K562 (cell line): ENCODE results near the gene PTPRC. TPM values are rescaled to one million over a fixed set of nuclear protein-coding genes. Genes with fewer than 3 reads are reported as not detected.
A peak's percentile ranks its signal among the peaks of the same experiment; 100 is the strongest.

Experiments used
- ARID3A ChIP-seq: IDR thresholded peaks from 2 replicates; pipeline ENCODE4 v1.6.1; 2012; ENCODE audit warnings: low read depth, low read length, improper control_type of control experiment, borderline replicate concordance
- ATF1 ChIP-seq, 2 experiments: fragments of 450-650 bp in 1 of 2; IDR thresholded peaks; 2 replicates each; pipeline ENCODE4 v1.6.1; 2016; ENCODE audit warnings: missing compliant biosample characterization in 1 of 2, missing genetic modification characterization in 1 of 2
- BACH1 ChIP-seq: fragments of 200-800 bp; sonication (Bioruptor generic); IDR thresholded peaks from 2 replicates; pipeline ENCODE4 v1.6.1; 2016; ENCODE audit warnings: missing genetic modification characterization, missing compliant biosample characterization
- BHLHE40 ChIP-seq: IDR thresholded peaks from 2 replicates; pipeline ENCODE4 v1.6.1; 2011; ENCODE audit warnings: low read length, improper control_type of control experiment
- ESRRA ChIP-seq: fragments of 450-650 bp; IDR thresholded peaks from 2 replicates; pipeline ENCODE4 v1.6.1; 2014; ENCODE audit warnings: low read depth, mild to moderate bottlenecking, moderate library complexity, borderline replicate concordance
- FOXP1 ChIP-seq: sonication (generic); formaldehyde crosslinking; IDR thresholded peaks from 2 replicates; pipeline ENCODE4 v1.8.0; 2022; ENCODE audit warnings: mild to moderate bottlenecking, missing genetic modification reagents
- HINFP ChIP-seq: fragments of 450-650 bp; conservative IDR thresholded peaks from 2 replicates; pipeline ENCODE4 v1.6.1; 2016; ENCODE audit warnings: missing genetic modification characterization, low read depth, mild to moderate bottlenecking, control low read depth, missing compliant biosample characterization
- HNRNPL ChIP-seq: fragments of 200-400 bp; formaldehyde crosslinking; IDR thresholded peaks from 2 replicates; pipeline ENCODE4 v1.6.1; 2017; ENCODE audit warnings: low read depth, mild to moderate bottlenecking, low read length
- KLF16 ChIP-seq: IDR thresholded peaks from 2 replicates; pipeline ENCODE4 v1.6.1; 2016; ENCODE audit warnings: antibody characterized with exemption
- MCM7 ChIP-seq, 2 experiments: fragments of 450-650 bp; IDR thresholded peaks; 2 replicates each; pipeline ENCODE4 v1.6.1; 2016 to 2018
- MEIS2 ChIP-seq: fragments of 450-650 bp; IDR thresholded peaks from 2 replicates; pipeline ENCODE4 v1.6.1; 2014; ENCODE audit warnings: mild to moderate bottlenecking; ENCODE audit not compliant: partially characterized antibody
- MLLT1 ChIP-seq, 2 experiments: fragments of 450-650 bp; IDR thresholded peaks; 2 replicates each; pipeline ENCODE4 v1.6.1; 2016
- POLR2AphosphoS5 ChIP-seq: IDR thresholded peaks from 2 replicates; pipeline ENCODE4 v1.6.1; 2011; ENCODE audit warnings: mild to moderate bottlenecking, low read depth, low read length, moderate library complexity; ENCODE audit not compliant: control insufficient read depth, insufficient read depth
- PURB ChIP-seq: sonication (generic); formaldehyde crosslinking; IDR thresholded peaks from 2 replicates; pipeline ENCODE4 v1.9.0; 2021; ENCODE audit warnings: low read depth, mild to moderate bottlenecking, missing genetic modification reagents
- RBBP5 ChIP-seq: fragments of 200-600 bp; sonication (generic); IDR thresholded peaks from 2 replicates; pipeline ENCODE4 v1.6.1; 2012; ENCODE audit warnings: borderline replicate concordance, mild to moderate bottlenecking, low read length, control low read depth, inconsistent platforms; ENCODE audit not compliant: insufficient read depth, poor library complexity, severe bottlenecking
- SRF ChIP-seq, 2 experiments: fragments of 250-450, 450-650 bp in 1 of 2; sonication (Bioruptor Pico) in 1 of 2; sonication (generic) in 1 of 2; formaldehyde crosslinking; IDR thresholded peaks; 2 replicates each; pipeline versions ENCODE4 v1.5.0 to v1.5.1; 2020 to 2022; ENCODE audit warnings: mild to moderate bottlenecking in 1 of 2, missing genetic modification reagents in 1 of 2
- TEAD2 ChIP-seq: fragments of 450-650 bp; IDR thresholded peaks from 2 replicates; pipeline ENCODE4 v1.6.1; 2016; ENCODE audit warnings: missing genetic modification characterization, control low read depth, missing compliant biosample characterization
- USF1 ChIP-seq: sonication (generic); formaldehyde crosslinking; IDR thresholded peaks from 2 replicates; pipeline ENCODE4 v1.9.0; 2022; ENCODE audit warnings: mild to moderate bottlenecking, missing genetic modification reagents
- ZNF124 ChIP-seq: sonication (generic); formaldehyde crosslinking; IDR thresholded peaks from 2 replicates; pipeline ENCODE4 v1.8.1; 2022; ENCODE audit warnings: missing genetic modification reagents
- ZNF24 ChIP-seq: fragments of 450-650 bp; IDR thresholded peaks from 2 replicates; pipeline ENCODE4 v1.6.1; 2016
- ZNF324 ChIP-seq: fragments of 250-450 bp; sonication (Bioruptor Pico); IDR thresholded peaks from 2 replicates; pipeline ENCODE4 v1.4.0; 2020; ENCODE audit warnings: mild to moderate bottlenecking
- ZNF551 ChIP-seq: fragments of 250-450 bp; sonication (Bioruptor Pico); IDR thresholded peaks from 2 replicates; pipeline ENCODE4 v1.5.0; 2021; ENCODE audit warnings: mild to moderate bottlenecking, moderate library complexity
- ZNF696 ChIP-seq: fragments of 250-450 bp; sonication (Bioruptor Pico); conservative IDR thresholded peaks from 2 replicates; pipeline ENCODE4 v1.4.0; 2020; ENCODE audit warnings: mild to moderate bottlenecking, moderate library complexity
- polyA plus RNA-seq, 8 experiments: library from polyadenylated mRNA; depleted of rRNA in 4 of 8; stranded (reverse) in 5 of 8; unstranded in 3 of 8; fragments of >200 nt; fragmentation: Nextera tagmentation in 2 of 8; fragmentation: Illumina TruSeq in 1 of 8; extraction: Ambion mirVana in 2 of 8; extraction: Trizol in 1 of 8; gene quantifications; 2 replicates each; pipeline versions ENCODE4 v1.2.1 to v1.2.3, GENCODE V29; 2011 to 2014; ENCODE audit warnings: inconsistent platforms in 1 of 8, missing spikeins in 1 of 8
- total RNA-seq, 7 experiments: library from RNA; depleted of rRNA in 6 of 7; stranded (reverse); fragments of >200 nt in 6 of 7; fragmentation: Illumina TruSeq in 2 of 7; extraction: Trizol in 2 of 7; gene quantifications; 2 replicates each; pipeline versions ENCODE4 v1.2.1 to v1.2.3, GENCODE V29; 2011 to 2021; ENCODE audit warnings: low replicate concordance in 1 of 7

The PTPRC gene
- total and polyA plus RNA-seq, 9 of the 15 experiments (the other 6 are each of a cell fraction or from before 2014, with no cell fraction given): 7.1 to 107 (median 62.9) TPM

- TF ChIP-seq SRF (CRISPR knock-in tag; IDR thresholded peaks at IDR 0.05) (no peak), BHLHE40 (no peak), HINFP (tag) (no peak), ZNF124 (CRISPR knock-in tag) (no peak), MEIS2 (peak; percentile 3), HNRNPL (no peak), ZNF696 (CRISPR knock-in tag) (no peak), RBBP5 (peak; percentile 40), ESRRA (peak; percentile 96; the same call in 1 of the 2 replicates), ATF1 (CRISPR knock-in tag; IDR thresholded peaks at IDR 0.05) (no peak), ATF1 (tag; IDR thresholded peaks at IDR 0.05) (peak; percentile 84), MLLT1 (IDR thresholded peaks at IDR 0.05) (peak; percentile 20 to 87; a peak in 1 of 4 replicates), ARID3A (peak; percentile 9; the same call in 1 of the 2 replicates), TEAD2 (no peak), ZNF324 (no peak), MCM7 (IDR thresholded peaks at IDR 0.05) (no peak), BACH1 (tag) (peak; percentile 46; the same call in 1 of the 2 replicates), POLR2AphosphoS5 (peak; percentile 54), USF1 (CRISPR knock-in tag) (no peak), FOXP1 (CRISPR knock-in tag) (no peak), ZNF24 (no peak), ZNF551 (CRISPR knock-in tag) (no peak), KLF16 (no peak), PURB (no peak)
These were observed 43.3 kb downstream of the PTPRC start (continued) for GRCh38 chr1:198681831-198682759.
